ENCODE data around the gene PTPRT.

Gene PTPRT

GRCh38 chr20:42024653-42025052, 1165.1 kb downstream of the PTPRT start:
- Histone ChIP-seq H3K4me3 (ENCODE audit: low read depth, low read length) (no peak overlapping the region), H3K9me3 (ENCODE audit: control insufficient read depth, insufficient read depth, low read depth, low read length) (no peaks in the 10 kb centered on the region), H3K4me1 (ENCODE audit: control insufficient read depth, insufficient read depth, low read length) (no peaks in the 10 kb centered on the region), H3K27ac (ENCODE audit: extremely low read depth, low read depth, low read length) (no peak overlapping the region), H3K36me3 (ENCODE audit: control insufficient read depth in 2 of 2, insufficient read depth in 1 of 2, low read length in 2 of 2) (no peaks in the 10 kb centered on the region)
- TF ChIP-seq REST (tag by site-specific recombination; IDR thresholded peaks at IDR 0.05) (peak; percentile 92), ZBTB6 (tag by site-specific recombination; IDR thresholded peaks at IDR 0.05) (no peak), ZNF654 (tag by site-specific recombination; IDR thresholded peaks at IDR 0.05; ENCODE audit: low read depth) (no peak), GLIS1 (tag by site-specific recombination; IDR thresholded peaks at IDR 0.05) (peak; percentile 17; the same call in 1 of the 2 replicates)
- ChIA-PET CTCF (interaction anchor here (0.6 kb wide), 1 partner anchor 17 kb away, joined by 3 read pairs; no protein-coding TSS in a partner anchor), POLR2A (no interaction called here)
